ENCODE measurements around the gene TMEM200B.

DNA sequence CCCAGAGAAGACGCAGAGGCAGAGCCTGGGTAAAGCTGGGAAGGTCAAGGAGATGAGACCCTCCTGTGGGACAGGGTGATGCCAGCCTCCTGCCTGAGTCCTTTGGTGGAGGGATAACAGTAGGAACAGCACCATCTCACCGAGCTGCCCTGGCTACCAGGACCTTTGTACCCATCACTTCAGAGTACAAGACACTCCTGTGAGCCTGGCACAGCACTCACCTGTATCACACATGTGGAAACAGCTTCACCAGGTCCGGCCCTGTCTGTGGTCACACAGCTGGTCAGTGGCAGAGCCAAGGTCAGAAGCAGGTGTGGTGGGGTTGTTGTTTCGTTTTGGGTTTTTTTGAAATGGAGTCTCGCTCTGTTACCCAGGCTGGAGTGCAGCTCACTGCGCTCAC lies 5.0 kb upstream of the TMEM200B start:
- TF ChIP-seq, protein P1, sequence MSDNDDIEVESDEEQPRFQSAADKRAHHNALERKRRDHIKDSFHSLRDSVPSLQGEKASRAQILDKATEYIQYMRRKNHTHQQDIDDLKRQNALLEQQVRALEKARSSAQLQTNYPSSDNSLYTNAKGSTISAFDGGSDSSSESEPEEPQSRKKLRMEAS (IDR thresholded peaks at IDR 0.05; ENCODE audit: low read depth, low read length) = no peak
- TF ChIP-seq, protein P2, sequence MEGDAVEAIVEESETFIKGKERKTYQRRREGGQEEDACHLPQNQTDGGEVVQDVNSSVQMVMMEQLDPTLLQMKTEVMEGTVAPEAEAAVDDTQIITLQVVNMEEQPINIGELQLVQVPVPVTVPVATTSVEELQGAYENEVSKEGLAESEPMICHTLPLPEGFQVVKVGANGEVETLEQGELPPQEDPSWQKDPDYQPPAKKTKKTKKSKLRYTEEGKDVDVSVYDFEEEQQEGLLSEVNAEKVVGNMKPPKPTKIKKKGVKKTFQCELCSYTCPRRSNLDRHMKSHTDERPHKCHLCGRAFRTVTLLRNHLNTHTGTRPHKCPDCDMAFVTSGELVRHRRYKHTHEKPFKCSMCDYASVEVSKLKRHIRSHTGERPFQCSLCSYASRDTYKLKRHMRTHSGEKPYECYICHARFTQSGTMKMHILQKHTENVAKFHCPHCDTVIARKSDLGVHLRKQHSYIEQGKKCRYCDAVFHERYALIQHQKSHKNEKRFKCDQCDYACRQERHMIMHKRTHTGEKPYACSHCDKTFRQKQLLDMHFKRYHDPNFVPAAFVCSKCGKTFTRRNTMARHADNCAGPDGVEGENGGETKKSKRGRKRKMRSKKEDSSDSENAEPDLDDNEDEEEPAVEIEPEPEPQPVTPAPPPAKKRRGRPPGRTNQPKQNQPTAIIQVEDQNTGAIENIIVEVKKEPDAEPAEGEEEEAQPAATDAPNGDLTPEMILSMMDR (IDR thresholded peaks at IDR 0.05; ENCODE audit: low read depth, low read length) = no peak
- no peak for TF ChIP-seq POLR2A (IDR thresholded peaks at IDR 0.05; ENCODE audit: extremely low read depth, insufficient read length)

Data from NB4 (cell line).